Endothelial cell (in vitro differentiated cells): ENCODE measurements around the gene PACS1. TPM values are rescaled to one million over a fixed set of nuclear protein-coding genes. Genes with fewer than 3 reads are reported as not detected.

Experiments used
- DNase-seq: peaks from one replicate; pipeline ENCODE4 v3.0.0; 2021; ENCODE audit warnings: low spot score
- H3K27ac Mint-ChIP-seq: one replicate; pipeline ENCODE4 v1.8.0; 2021; ENCODE audit warnings: mixed read lengths, inconsistent platforms; ENCODE audit not compliant: unreplicated experiment
- H3K27me3 Mint-ChIP-seq: one replicate; pipeline ENCODE4 v1.8.0; 2021; ENCODE audit warnings: mild to moderate bottlenecking, moderate library complexity, mixed read lengths, inconsistent platforms; ENCODE audit not compliant: unreplicated experiment
- H3K36me3 Mint-ChIP-seq: one replicate; pipeline ENCODE4 v1.8.0; 2021; ENCODE audit warnings: mild to moderate bottlenecking, low read depth, mixed read lengths, inconsistent platforms; ENCODE audit not compliant: unreplicated experiment
- H3K4me1 Mint-ChIP-seq: one replicate; pipeline ENCODE4 v1.8.0; 2021; ENCODE audit warnings: mild to moderate bottlenecking, mixed read lengths, inconsistent platforms; ENCODE audit not compliant: unreplicated experiment
- H3K4me3 Mint-ChIP-seq: one replicate; pipeline ENCODE4 v1.8.0; 2021; ENCODE audit warnings: mild to moderate bottlenecking, mixed read lengths, inconsistent platforms; ENCODE audit not compliant: unreplicated experiment
- H3K9me3 Mint-ChIP-seq: one replicate; pipeline ENCODE4 v1.8.0; 2021; ENCODE audit warnings: mixed read lengths, inconsistent platforms; ENCODE audit not compliant: unreplicated experiment
- CTCF ChIP-seq: fragments of 200-600 bp; sonication (generic); IDR thresholded peaks from one replicate; pipeline ENCODE4 v1.5.0; 2021; ENCODE audit warnings: antibody characterized with exemption; ENCODE audit not compliant: unreplicated experiment
- total RNA-seq: library from RNA; stranded (reverse); fragmentation: NEBNext Ultra II Directional; extraction: Animal tissue kit (Norgen Biotek cat#: 25700); gene quantifications from one replicate; pipeline ENCODE4 v1.2.1, GENCODE V29; 2021; ENCODE audit not compliant: unreplicated experiment

The PACS1 gene
- total RNA-seq, 1 donor from 2014 or later, result 114 TPM

- H3K27ac Mint-ChIP-seq, result no peak overlapping the region
- H3K4me3 Mint-ChIP-seq, result no peak overlapping the region
- H3K9me3 Mint-ChIP-seq, result no peaks in the 10 kb centered on the region
- H3K4me1 Mint-ChIP-seq, result peaks cover 42% of the 10 kb centered on the region
- peaks cover 7% of the 10 kb centered on the region for H3K27me3 Mint-ChIP-seq
- H3K36me3 Mint-ChIP-seq, result peaks cover 4% of the 10 kb centered on the region
- DNase-seq, result no peak
- no peak for TF ChIP-seq CTCF
Measured at GRCh38 chr11:66121466-66121865, 51.4 kb downstream of the PACS1 start.

GRCh38 chr11:66123902-66124301, 53.8 kb downstream of the PACS1 start:
- no peak for DNase-seq
- no peak overlapping the region for H3K4me3 Mint-ChIP-seq
- H3K4me1 Mint-ChIP-seq, result peaks cover 45% of the 10 kb centered on the region
- peaks cover 1% of the 10 kb centered on the region for H3K27me3 Mint-ChIP-seq
- H3K27ac Mint-ChIP-seq, result no peak overlapping the region
- H3K9me3 Mint-ChIP-seq, result no peaks in the 10 kb centered on the region
- TF ChIP-seq CTCF, result no peak
- peaks cover 4% of the 10 kb centered on the region for H3K36me3 Mint-ChIP-seq

- no peak for DNase-seq
- H3K4me1 Mint-ChIP-seq, result peaks cover 38% of the 10 kb centered on the region
- H3K4me3 Mint-ChIP-seq, result no peak overlapping the region
- no peak overlapping the region for H3K27ac Mint-ChIP-seq
- no peak for TF ChIP-seq CTCF
- peaks cover 4% of the 10 kb centered on the region for H3K36me3 Mint-ChIP-seq
- peaks cover 1% of the 10 kb centered on the region for H3K27me3 Mint-ChIP-seq
- H3K9me3 Mint-ChIP-seq, result no peaks in the 10 kb centered on the region
Measured at GRCh38 chr11:66124564-66124963, 54.5 kb downstream of the PACS1 start.

GRCh38 chr11:66126064-66126463, 56.0 kb downstream of the PACS1 start:
- TF ChIP-seq CTCF, result no peak
- Mint-ChIP-seq H3K27ac (no peak overlapping the region), H3K27me3 (peaks cover 1% of the 10 kb centered on the region), H3K9me3 (no peaks in the 10 kb centered on the region), H3K4me1 (peaks cover 31% of the 10 kb centered on the region), H3K4me3 (no peak overlapping the region), H3K36me3 (peaks cover 3% of the 10 kb centered on the region)
- no peak for DNase-seq

- peak; percentile 18 for DNase-seq
- H3K36me3 Mint-ChIP-seq, result no peaks in the 10 kb centered on the region
- H3K27ac Mint-ChIP-seq, result peak overlapping the region; percentile 86
- peaks cover 31% of the 10 kb centered on the region for H3K4me1 Mint-ChIP-seq
- peaks cover 1% of the 10 kb centered on the region for H3K27me3 Mint-ChIP-seq
- TF ChIP-seq CTCF, result no peak
- H3K4me3 Mint-ChIP-seq, result no peak overlapping the region
- H3K9me3 Mint-ChIP-seq, result no peaks in the 10 kb centered on the region
Measured at GRCh38 chr11:66126808-66127555, 56.9 kb downstream of the PACS1 start.
